AG10803 (cell line): ENCODE measurements around the gene HAPLN2.

ENCODE experiments used
- DNase-seq: peaks from one replicate; pipeline ENCODE4 v3.0.0; 2010; ENCODE audit warnings: low read depth
- H3K4me3 ChIP-seq: 2 replicates; pipeline ENCODE4 v1.5.1; 2011; ENCODE audit warnings: mild to moderate bottlenecking, low read length, control low read depth
- TF ChIP-seq, protein P1 (sequence below): conservative IDR thresholded peaks from 2 replicates; pipeline ENCODE4 v1.5.1; 2011; ENCODE audit warnings: mild to moderate bottlenecking, low read length, control low read depth, inconsistent platforms

The HAPLN2 gene

DNA sequence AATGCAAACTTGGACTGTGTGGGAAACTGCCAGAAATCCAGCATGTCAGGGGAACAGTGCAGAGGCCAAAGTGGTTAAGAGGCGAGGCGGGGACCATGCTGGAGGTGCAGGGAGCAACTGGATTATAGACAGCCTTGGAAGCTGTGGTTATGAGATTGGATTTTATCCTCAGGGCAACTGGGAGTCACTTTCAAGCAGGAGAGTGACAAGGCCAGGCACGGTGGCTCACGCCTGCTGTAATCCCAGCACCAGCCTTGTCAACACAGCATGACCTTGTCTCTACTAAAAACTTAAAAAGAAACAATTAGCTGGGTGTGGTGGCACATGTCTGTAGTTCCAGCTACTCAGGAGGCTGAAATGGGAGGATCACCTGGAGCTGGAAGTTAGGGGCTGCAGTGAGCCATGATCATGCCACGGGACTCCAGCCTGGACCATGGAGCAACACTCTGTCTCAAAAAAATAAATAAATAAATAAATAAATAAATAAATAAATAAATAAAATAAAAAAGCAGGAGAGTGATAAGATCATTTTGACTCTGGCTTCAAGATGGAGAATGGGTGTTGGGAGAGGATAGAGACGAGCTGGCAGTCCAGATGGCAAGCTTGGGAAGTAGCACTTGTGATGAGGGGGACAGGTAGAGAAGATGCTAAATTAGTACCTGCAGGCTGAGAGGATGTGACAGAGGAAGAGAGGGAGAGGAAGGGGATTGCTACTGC lies 3.5 kb downstream of the HAPLN2 start:
- TF ChIP-seq, protein P1, sequence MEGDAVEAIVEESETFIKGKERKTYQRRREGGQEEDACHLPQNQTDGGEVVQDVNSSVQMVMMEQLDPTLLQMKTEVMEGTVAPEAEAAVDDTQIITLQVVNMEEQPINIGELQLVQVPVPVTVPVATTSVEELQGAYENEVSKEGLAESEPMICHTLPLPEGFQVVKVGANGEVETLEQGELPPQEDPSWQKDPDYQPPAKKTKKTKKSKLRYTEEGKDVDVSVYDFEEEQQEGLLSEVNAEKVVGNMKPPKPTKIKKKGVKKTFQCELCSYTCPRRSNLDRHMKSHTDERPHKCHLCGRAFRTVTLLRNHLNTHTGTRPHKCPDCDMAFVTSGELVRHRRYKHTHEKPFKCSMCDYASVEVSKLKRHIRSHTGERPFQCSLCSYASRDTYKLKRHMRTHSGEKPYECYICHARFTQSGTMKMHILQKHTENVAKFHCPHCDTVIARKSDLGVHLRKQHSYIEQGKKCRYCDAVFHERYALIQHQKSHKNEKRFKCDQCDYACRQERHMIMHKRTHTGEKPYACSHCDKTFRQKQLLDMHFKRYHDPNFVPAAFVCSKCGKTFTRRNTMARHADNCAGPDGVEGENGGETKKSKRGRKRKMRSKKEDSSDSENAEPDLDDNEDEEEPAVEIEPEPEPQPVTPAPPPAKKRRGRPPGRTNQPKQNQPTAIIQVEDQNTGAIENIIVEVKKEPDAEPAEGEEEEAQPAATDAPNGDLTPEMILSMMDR: no peak
- no peak overlapping the region for H3K4me3 ChIP-seq
- no peak for DNase-seq

DNA sequence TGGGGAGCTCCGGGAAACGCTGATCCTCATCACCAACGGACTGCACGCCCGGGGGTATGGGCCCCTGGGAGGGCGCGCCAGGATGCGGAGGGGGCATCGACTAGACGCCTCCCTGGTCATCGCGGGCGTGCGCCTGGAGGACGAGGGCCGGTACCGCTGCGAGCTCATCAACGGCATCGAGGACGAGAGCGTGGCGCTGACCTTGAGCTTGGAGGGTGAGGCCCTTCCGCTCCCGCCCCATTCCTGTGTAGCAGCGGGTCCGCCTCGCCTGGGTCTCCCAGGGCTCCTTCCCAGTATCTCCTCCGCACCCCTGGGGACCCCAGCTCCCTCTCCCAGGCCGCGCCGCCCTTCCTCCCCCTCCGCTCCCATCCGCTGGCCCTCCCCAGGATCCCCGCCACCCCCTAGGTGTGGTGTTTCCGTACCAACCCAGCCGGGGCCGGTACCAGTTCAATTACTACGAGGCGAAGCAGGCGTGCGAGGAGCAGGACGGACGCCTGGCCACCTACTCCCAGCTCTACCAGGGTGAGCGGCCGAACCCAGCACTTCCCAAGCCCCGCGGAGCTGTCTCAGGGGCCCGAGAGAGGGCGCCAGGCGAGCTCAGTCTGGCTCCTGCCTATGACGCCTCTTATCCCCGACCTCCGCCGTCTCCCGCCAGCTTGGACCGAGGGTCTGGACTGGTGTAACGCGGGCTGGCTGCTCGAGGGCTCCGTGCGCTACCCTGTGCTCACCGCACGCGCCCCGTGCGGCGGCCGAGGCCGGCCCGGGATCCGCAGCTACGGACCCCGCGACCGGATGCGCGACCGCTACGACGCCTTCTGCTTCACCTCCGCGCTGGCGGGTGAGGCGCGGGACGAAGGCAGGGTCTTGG lies 5.0 kb downstream of the HAPLN2 start:
- peak; percentile 18 for DNase-seq
- TF ChIP-seq, protein P1: peak; percentile 41
- H3K4me3 ChIP-seq: peak overlapping the region; percentile 30; the same call in 1 of the 2 replicates

DNA sequence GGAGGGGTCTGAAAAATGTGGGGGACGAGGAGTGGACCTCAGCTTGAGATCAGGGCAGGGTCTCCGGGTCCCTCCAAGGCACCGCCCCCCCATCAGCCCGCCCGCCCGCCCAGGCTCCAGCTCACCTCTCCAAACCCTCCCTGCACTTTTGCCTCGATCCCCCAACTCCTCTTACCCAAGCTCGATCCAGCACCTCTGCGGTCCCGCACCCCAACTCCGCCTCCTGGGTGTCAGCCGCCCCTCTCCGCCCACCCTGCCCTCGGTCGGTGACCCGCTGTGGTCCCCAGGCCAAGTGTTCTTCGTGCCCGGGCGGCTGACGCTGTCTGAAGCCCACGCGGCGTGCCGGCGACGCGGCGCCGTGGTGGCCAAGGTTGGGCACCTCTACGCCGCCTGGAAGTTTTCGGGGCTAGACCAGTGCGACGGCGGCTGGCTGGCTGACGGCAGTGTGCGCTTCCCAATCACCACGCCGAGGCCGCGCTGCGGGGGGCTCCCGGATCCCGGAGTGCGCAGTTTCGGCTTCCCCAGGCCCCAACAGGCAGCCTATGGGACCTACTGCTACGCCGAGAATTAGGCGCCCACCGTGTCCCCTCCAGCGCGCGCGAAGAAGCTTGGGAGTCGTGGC lies 5.7 kb downstream of the HAPLN2 start:
- H3K4me3 ChIP-seq: no peak overlapping the region
- no peak for DNase-seq
- TF ChIP-seq, protein P1: no peak

DNA sequence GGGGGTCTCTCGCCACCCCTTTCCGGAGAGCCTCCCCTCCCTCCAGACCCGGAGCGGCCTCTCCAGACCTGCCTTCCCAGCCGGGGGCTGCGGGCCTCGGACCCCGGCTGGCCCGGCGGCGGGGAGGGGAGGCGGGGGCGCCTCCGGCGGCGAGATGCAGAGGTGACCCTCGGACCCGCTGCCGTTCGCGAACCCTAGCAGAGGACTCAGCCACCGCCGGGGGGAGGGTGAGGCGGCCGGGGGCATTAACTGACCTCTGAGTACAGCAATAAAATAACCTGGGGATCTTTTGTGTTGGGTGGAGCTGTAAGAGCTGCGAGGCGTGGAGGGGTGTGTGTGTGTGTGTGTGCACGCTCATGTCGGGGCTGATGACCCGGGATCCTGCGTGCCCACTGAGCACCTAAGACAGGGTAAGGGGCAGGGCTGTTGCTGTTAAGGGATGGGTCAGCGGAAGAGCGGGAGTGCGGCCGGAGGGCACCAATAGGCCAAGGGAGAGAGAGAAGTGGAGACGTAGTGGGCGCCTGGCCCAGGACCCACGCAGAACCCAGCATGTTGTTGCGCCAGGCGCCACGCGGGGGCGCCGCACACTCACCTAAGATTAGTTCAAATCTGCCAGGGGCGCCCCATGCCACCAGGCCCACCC lies 6.3 kb downstream of the HAPLN2 start:
- TF ChIP-seq, protein P1: peak; percentile 71
- H3K4me3 ChIP-seq: no peak overlapping the region
- peak; percentile 23 for DNase-seq

DNA sequence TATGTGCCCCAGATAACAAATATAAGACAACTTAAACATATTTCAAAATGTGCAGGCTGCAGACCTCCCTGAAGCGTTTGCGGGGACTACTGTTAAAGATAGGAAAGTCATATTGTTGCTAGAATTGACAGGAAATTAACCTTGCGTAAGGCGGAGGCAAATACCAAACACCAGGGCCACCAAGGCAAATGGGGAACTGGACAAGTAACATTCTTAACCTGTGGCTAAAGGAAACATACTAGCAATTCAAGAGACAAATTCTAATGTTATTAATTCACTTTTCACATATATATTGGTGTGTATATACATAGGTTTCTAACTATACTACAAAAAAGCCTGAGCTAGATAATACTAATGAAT lies 6.8 kb downstream of the HAPLN2 start:
- TF ChIP-seq, protein P1: no peak
- H3K4me3 ChIP-seq: no peak overlapping the region

DNA sequence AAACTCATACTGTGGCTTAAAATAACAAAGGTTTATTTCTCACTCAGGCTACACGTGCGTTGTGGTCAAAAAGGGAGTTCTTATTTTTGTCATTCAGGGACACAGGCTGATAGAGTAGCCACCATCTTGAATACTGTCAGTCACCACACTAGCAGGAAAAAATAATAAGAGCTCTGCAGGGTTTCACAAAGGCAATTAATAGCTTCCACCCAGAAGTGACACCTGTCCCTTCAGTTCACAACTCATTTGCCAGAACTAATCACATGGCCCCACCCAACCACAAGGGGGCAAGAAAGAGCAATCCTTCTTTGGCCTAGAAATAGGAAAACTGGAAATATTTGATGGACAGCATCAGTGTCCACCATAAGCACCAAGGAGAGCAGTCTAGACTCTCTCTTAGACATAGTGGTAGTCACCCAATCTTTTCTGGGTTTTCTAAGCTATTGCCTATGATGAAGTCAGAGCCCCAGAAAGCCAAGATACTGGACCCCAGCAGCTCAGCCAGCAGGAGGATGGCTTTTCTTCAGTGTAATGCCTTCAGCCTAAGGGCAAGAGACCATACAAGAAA lies 8.2 kb downstream of the HAPLN2 start:
- peak; percentile 27 for DNase-seq
- TF ChIP-seq, protein P1: peak; percentile 67
- H3K4me3 ChIP-seq: no peak overlapping the region

More for the DNA sequence above, 6.8 kb downstream of the HAPLN2 start:
- DNase-seq: no peak
